Tibial artery (tissue), 4 donors: ENCODE results near the gene WNT16.
"Not testable (repeated sequence)": the region's sequence is repeated elsewhere in the genome, so short reads cannot be mapped to it uniquely, and the experiment has no call there.

Experiments used
- DNase-seq, 2 donors: peaks; one replicate each; pipeline ENCODE4 v3.0.0-alpha.2; 2019
- H3K27ac ChIP-seq, 2 donors: fragments of 200-600 bp; sonication (generic) in 1 of 2; 1 replicate in 1 of 2; 2 replicates in 1 of 2; pipeline ENCODE4 v1.5.1; 2018 to 2019; ENCODE audit warnings: mild to moderate bottlenecking in 1 of 2
- H3K27me3 ChIP-seq, 2 donors: fragments of 200-600 bp; sonication (generic) in 1 of 2; one replicate each; pipeline versions ENCODE4 v1.5.1 to v1.6.0; 2016 to 2019
- H3K36me3 ChIP-seq, 3 donors: fragments of 200-600 bp; sonication (generic) in 2 of 3; one replicate each; pipeline ENCODE4 v1.5.1; 2016 to 2019; ENCODE audit warnings: mild to moderate bottlenecking in 2 of 3
- H3K4me1 ChIP-seq, 4 donors: fragments of 200-600 bp; sonication (generic) in 2 of 4; 1 replicate in 3 of 4; 2 replicates in 1 of 4; pipeline ENCODE4 v1.5.1; 2016 to 2019
- H3K4me3 ChIP-seq, 2 donors: fragments of 200-600 bp; sonication (generic) in 1 of 2; 1 replicate in 1 of 2; 2 replicates in 1 of 2; pipeline ENCODE4 v1.5.1; 2018 to 2019; ENCODE audit warnings: mild to moderate bottlenecking in 2 of 2
- H3K9me3 ChIP-seq, 3 donors: fragments of 200-600 bp; sonication (generic) in 1 of 3; one replicate each; pipeline ENCODE4 v1.5.1; 2016 to 2019
- intact Hi-C: fragments of 100-400 bp; cut with DNase I; formaldehyde crosslinking; loops from one replicate; pipeline ENCODE4 v1.15.0; 2023; ENCODE audit warnings: low total_unique reads
- TF ChIP-seq, protein P1 (sequence below), 2 experiments: fragments of 200-600 bp in 1 of 2; fragments of 450-650 bp in 1 of 2; IDR thresholded peaks; one replicate each; pipeline ENCODE4 v1.5.1; 2017 to 2019; ENCODE audit warnings: antibody characterized with exemption in 2 of 2, mild to moderate bottlenecking in 1 of 2, moderate library complexity in 1 of 2

The WNT16 gene

DNA sequence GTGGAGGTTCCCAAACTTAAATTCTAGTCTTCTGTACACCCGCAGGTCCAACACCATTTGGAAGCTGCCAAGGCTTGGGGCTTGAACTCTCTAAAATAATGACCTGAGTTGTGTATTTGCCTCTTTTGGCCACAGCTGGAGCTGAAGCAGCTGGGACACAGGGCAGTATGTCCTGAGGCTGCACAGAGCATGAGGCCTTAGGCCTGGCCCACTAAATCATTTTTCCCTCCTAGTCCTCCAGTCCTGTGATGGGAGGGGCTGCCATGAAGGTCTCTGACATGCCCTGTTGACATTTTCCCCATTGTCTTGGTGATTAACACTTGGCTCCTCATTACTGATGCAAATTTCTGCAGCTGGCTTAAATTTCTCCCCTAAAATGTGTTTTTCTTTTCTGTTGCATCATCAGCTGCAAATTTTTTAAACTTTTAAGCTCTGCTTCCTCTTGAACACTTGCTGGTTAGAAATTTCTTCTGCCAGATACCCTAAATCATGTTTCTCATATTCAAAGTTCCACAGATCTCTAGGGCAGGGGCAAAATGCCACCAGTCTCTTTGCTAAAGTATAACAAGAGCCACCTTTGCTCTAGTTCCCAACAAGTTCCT is 43.6 kb upstream of the WNT16 start:
- no peaks in the 10 kb centered on the region for H3K27me3 ChIP-seq
- H3K36me3 ChIP-seq = peaks cover 12 to 18% (median 14%) of the 10 kb centered on the region in 3 donors
- peaks cover 0 to 12% (median 2%) of the 10 kb centered on the region in 4 donors for H3K4me1 ChIP-seq
- no peak overlapping the region for H3K27ac ChIP-seq
- H3K9me3 ChIP-seq = no peaks in the 10 kb centered on the region
- TF ChIP-seq, protein P1, sequence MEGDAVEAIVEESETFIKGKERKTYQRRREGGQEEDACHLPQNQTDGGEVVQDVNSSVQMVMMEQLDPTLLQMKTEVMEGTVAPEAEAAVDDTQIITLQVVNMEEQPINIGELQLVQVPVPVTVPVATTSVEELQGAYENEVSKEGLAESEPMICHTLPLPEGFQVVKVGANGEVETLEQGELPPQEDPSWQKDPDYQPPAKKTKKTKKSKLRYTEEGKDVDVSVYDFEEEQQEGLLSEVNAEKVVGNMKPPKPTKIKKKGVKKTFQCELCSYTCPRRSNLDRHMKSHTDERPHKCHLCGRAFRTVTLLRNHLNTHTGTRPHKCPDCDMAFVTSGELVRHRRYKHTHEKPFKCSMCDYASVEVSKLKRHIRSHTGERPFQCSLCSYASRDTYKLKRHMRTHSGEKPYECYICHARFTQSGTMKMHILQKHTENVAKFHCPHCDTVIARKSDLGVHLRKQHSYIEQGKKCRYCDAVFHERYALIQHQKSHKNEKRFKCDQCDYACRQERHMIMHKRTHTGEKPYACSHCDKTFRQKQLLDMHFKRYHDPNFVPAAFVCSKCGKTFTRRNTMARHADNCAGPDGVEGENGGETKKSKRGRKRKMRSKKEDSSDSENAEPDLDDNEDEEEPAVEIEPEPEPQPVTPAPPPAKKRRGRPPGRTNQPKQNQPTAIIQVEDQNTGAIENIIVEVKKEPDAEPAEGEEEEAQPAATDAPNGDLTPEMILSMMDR (IDR thresholded peaks at IDR 0.05) = no peak
- DNase-seq = no peak
- H3K4me3 ChIP-seq = no peak overlapping the region
- intact Hi-C loops = no loop called here

- no peak for DNase-seq
- intact Hi-C loops = no loop called here
- TF ChIP-seq, protein P1 (IDR thresholded peaks at IDR 0.05) = no peak
- peaks cover 12 to 18% (median 14%) of the 10 kb centered on the region in 3 donors for H3K36me3 ChIP-seq
- H3K9me3 ChIP-seq = no peaks in the 10 kb centered on the region
- no peaks in the 10 kb centered on the region for H3K27me3 ChIP-seq
- no peak overlapping the region for H3K27ac ChIP-seq
- H3K4me3 ChIP-seq = no peak overlapping the region
- peaks cover 0 to 12% (median 2%) of the 10 kb centered on the region in 4 donors for H3K4me1 ChIP-seq
Observed at GRCh38 chr7:121286186-121286585, 42.6 kb upstream of the WNT16 start.

GRCh38 chr7:121286742-121287734 is 41.8 kb upstream of the WNT16 start:
- Histone ChIP-seq H3K27me3 (no peaks in the 10 kb centered on the region), H3K36me3 (peaks cover 8 to 18% (median 12%) of the 10 kb centered on the region in 3 donors), H3K27ac (no peak overlapping the region), H3K4me1 (peaks cover 0 to 12% (median 2%) of the 10 kb centered on the region in 4 donors), H3K4me3 (no peak overlapping the region), H3K9me3 (no peaks in the 10 kb centered on the region)
- intact Hi-C loops = no loop called here
- no peak for DNase-seq
- TF ChIP-seq, protein P1 (IDR thresholded peaks at IDR 0.05) = no peak

DNA sequence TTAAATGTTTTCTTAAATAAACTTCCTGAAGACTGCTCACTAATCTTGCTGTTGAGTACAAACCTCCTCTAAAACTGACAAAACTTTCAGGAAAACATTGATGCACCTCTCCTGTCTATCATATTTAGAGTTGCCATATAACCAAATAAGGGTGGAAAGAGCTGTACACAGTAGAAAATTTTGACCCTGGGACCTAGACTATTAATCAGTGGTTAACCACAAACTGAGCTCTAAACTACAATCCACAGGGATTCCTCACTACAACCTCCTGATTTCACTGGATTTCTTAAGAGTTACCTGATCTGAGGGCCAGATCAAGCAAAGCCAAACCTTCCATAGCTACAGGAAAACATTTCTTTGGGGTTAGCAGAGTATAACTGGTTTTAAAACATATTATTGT is 39.9 kb upstream of the WNT16 start:
- Histone ChIP-seq H3K4me1 (peaks cover 0 to 12% (median 2%) of the 10 kb centered on the region in 4 donors), H3K9me3 (no peaks in the 10 kb centered on the region), H3K27me3 (no peaks in the 10 kb centered on the region), H3K27ac (peak overlapping the region in 1 of 2 donors; percentile 17), H3K36me3 (peaks cover 12 to 22% (median 21%) of the 10 kb centered on the region in 3 donors), H3K4me3 (no peak overlapping the region)
- TF ChIP-seq, protein P1 (IDR thresholded peaks at IDR 0.05) = no peak
- intact Hi-C loops = no loop called here
- DNase-seq = no peak

- H3K27me3 ChIP-seq, intact Hi-C loops, DNase-seq, H3K27ac ChIP-seq, H3K9me3 ChIP-seq, H3K4me3 ChIP-seq: not testable (repeated sequence)
- H3K4me1 ChIP-seq = peaks cover 0 to 12% (median 2%) of the 10 kb centered on the region in 4 donors
- H3K36me3 ChIP-seq = peaks cover 8 to 21% (median 21%) of the 10 kb centered on the region in 3 donors
Observed at GRCh38 chr7:121289930-121290329, 38.9 kb upstream of the WNT16 start.
